ENCODE measurements around the gene MYO5A. TPM values are rescaled to one million over a fixed set of nuclear protein-coding genes. Genes with fewer than 3 reads are reported as not detected.
"Not testable (repeated sequence)": the region's sequence is repeated elsewhere in the genome, so short reads cannot be mapped to it uniquely, and the experiment has no call there.

Gene MYO5A
- total RNA-seq, 4 donors from 2014 or later: 8.9 to 65.2 (median 12.7) TPM

DNA sequence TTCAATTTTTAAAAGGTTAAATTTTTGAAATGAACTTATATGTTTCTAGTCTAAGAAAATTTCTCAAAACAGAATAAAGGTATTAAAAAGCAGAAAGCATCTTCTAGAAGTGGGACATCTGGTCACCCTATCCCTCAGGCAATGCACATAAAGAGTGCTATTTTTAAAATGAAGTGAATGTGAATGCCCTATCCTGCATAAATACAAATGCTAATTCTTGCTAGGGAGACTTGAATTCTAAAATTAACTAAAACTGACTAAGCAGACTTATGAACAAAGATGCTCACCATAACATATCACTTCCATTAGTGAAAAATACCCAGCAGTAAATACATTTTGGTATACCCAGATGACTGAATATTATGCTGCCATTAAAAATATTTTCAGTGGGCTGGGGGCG lies 11.7 kb downstream of the MYO5A start:
- Histone ChIP-seq H3K27me3 (no peaks in the 10 kb centered on the region), H3K36me3 (no peaks in the 10 kb centered on the region), H3K9me3 (no peaks in the 10 kb centered on the region), H3K4me3 (no peak overlapping the region), H3K4me1 (no peaks in the 10 kb centered on the region), H3K27ac (no peak overlapping the region)
- TF ChIP-seq, protein P1, sequence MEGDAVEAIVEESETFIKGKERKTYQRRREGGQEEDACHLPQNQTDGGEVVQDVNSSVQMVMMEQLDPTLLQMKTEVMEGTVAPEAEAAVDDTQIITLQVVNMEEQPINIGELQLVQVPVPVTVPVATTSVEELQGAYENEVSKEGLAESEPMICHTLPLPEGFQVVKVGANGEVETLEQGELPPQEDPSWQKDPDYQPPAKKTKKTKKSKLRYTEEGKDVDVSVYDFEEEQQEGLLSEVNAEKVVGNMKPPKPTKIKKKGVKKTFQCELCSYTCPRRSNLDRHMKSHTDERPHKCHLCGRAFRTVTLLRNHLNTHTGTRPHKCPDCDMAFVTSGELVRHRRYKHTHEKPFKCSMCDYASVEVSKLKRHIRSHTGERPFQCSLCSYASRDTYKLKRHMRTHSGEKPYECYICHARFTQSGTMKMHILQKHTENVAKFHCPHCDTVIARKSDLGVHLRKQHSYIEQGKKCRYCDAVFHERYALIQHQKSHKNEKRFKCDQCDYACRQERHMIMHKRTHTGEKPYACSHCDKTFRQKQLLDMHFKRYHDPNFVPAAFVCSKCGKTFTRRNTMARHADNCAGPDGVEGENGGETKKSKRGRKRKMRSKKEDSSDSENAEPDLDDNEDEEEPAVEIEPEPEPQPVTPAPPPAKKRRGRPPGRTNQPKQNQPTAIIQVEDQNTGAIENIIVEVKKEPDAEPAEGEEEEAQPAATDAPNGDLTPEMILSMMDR (IDR thresholded peaks at IDR 0.05): no peak
- no peak for TF ChIP-seq POLR2A (IDR thresholded peaks at IDR 0.05)
- DNase-seq: no peak

DNA sequence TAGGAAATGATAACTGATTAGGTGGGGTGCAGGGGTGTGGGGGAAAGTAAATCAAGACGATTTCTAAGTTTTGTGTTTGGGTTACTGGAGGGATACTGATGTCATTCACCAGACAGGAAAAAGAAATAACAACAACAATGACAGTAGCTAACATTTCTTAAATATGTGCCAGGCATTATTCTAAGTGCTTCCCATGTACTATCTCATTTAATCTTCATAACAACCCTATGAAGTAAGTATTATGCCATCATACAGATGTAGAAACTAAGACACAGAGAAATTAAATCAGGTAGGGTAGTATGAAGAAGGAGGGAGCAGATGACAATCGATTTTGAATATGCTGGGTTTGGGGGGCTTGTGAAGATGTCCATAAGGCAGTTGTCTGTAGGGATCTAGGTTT lies 13.3 kb downstream of the MYO5A start:
- Histone ChIP-seq H3K27me3 (no peaks in the 10 kb centered on the region), H3K4me3 (no peak overlapping the region), H3K36me3 (no peaks in the 10 kb centered on the region), H3K27ac (no peak overlapping the region), H3K9me3 (no peaks in the 10 kb centered on the region), H3K4me1 (no peaks in the 10 kb centered on the region)
- no peak for DNase-seq
- TF ChIP-seq POLR2A (IDR thresholded peaks at IDR 0.05): no peak
- TF ChIP-seq, protein P1 (IDR thresholded peaks at IDR 0.05): no peak

DNA sequence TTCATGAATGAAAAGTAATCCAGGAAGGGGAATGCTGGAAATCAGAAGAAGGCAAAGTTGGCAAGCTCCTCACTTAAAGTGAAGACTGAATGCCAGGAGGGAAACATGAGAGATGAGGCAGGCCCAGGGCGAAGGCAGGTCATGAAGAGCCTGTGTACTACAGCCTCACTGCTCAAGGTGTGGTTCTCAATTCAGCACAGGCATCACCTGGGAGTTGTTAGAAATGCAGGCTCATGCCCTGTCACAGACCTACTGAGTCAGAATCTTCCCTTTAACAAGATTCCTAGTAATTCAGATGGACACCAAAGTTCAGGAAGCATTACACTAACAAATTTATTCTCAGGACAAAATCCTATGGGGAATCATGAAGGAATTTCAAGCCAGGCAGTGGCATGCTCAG lies 14.2 kb downstream of the MYO5A start:
- Histone ChIP-seq H3K9me3 (no peaks in the 10 kb centered on the region), H3K27me3 (no peaks in the 10 kb centered on the region), H3K36me3 (no peaks in the 10 kb centered on the region), H3K4me3 (no peak overlapping the region), H3K4me1 (no peaks in the 10 kb centered on the region), H3K27ac (no peak overlapping the region)
- DNase-seq: no peak
- TF ChIP-seq, protein P1 (IDR thresholded peaks at IDR 0.05): no peak
- TF ChIP-seq POLR2A (IDR thresholded peaks at IDR 0.05): no peak

DNA sequence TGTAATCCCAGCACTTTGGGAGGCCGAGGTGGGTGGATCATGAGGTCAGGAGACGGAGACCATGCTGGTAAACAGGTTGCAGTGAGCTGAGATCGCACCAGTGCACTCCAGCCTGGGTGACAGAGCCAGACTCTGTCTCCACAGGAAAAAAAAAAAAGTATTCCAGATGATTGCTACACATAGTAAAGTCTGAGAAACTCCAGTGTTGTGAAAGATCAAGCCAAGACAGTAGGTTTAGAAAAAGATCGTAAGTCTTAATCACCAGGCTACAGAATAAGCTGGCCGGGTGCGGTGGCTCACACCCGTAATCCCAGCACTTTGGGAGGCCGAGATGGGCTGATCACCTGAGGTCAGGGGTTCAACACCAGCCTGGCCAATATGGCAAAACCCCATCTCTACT lies 15.8 kb downstream of the MYO5A start:
- not testable (repeated sequence) for H3K36me3 ChIP-seq, H3K27ac ChIP-seq, H3K9me3 ChIP-seq, H3K4me1 ChIP-seq, H3K27me3 ChIP-seq, DNase-seq, H3K4me3 ChIP-seq

DNA sequence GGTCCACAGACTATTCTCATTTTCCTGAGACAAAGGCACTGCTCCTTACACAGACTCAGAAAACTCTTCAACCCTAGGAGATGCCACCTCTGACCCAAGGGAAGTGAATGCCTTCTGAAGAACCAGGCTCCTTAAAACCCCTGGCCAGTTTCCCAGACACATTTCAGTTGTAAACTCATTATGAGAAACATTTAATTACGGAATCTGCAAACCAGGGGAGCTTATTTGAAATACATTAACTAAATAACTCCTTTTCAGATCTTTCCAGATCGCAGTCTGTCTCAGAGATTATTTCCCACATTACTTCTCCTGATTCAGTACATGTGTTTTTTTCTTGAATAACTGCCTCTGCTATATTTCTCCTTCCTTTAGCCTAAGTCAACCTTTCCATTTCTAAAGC lies 17.6 kb downstream of the MYO5A start:
- H3K4me1 ChIP-seq: no peaks in the 10 kb centered on the region
- no peaks in the 10 kb centered on the region for H3K36me3 ChIP-seq
- TF ChIP-seq, protein P1 (IDR thresholded peaks at IDR 0.05): no peak
- no peak for TF ChIP-seq POLR2A (IDR thresholded peaks at IDR 0.05)
- no peaks in the 10 kb centered on the region for H3K9me3 ChIP-seq
- H3K27ac ChIP-seq: no peak overlapping the region
- no peak overlapping the region for H3K4me3 ChIP-seq
- H3K27me3 ChIP-seq: no peaks in the 10 kb centered on the region
- no peak for DNase-seq

DNA sequence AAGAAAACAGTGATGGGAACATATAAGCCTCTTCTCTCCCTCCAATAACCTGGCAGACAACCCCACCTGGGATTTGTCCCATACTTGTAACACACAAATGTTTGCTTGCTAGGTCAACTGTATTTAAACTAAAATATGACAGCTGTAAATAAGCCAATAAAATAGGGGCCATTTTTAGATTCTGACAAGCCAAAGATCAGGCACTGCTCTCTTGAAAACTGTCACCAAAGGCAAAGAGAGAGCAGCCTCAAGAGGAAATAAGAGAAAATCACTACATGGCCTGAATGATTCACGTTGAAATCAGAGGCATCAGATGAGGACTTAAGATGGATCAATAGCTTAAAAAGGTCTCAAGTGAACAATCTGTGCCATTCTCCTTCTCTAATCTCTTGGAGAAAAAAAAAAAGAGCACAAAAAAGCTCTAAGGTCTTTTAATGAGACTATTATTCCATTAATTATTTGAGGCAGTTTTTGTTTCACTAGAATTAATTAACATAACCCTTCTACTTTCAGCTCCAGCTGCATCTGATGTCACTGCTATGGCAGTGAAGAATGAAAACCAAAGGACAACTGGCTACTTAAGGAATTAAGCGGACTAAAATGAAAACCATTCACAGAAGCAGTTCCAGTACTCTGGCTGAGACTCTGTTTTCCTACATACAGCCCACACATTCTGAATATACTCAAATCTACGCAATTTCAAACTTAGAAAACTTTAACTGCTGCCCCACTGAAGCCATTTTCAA lies 19.0 kb downstream of the MYO5A start:
- Histone ChIP-seq H3K9me3 (no peaks in the 10 kb centered on the region), H3K4me3 (no peak overlapping the region)
- TF ChIP-seq POLR2A (IDR thresholded peaks at IDR 0.05): no peak
- TF ChIP-seq, protein P1 (IDR thresholded peaks at IDR 0.05): no peak

More for the DNA sequence above, 19.0 kb downstream of the MYO5A start:
- no peaks in the 10 kb centered on the region for H3K27me3 ChIP-seq
- H3K27ac ChIP-seq: no peak overlapping the region
- no peaks in the 10 kb centered on the region for H3K36me3 ChIP-seq
- no peak for DNase-seq
- H3K4me1 ChIP-seq: no peaks in the 10 kb centered on the region

All from Peyer's patch (tissue), 4 donors.